GM12864 (cell line): ENCODE data around the gene RPS16.

Source experiments
- DNase-seq: peaks from one replicate; pipeline ENCODE4 v3.0.0-alpha.2; 2011; ENCODE audit warnings: low read depth
- H3K4me3 ChIP-seq: 2 replicates; pipeline ENCODE4 v1.5.1; 2011; ENCODE audit warnings: mild to moderate bottlenecking, low read depth, low read length, control low read depth
- TF ChIP-seq, protein P1 (sequence below): IDR thresholded peaks from 2 replicates; pipeline ENCODE4 v1.5.1; 2011; ENCODE audit warnings: low read depth, mild to moderate bottlenecking, moderate library complexity, low read length, control low read depth, inconsistent platforms; ENCODE audit errors: missing control alignments

Gene RPS16

DNA sequence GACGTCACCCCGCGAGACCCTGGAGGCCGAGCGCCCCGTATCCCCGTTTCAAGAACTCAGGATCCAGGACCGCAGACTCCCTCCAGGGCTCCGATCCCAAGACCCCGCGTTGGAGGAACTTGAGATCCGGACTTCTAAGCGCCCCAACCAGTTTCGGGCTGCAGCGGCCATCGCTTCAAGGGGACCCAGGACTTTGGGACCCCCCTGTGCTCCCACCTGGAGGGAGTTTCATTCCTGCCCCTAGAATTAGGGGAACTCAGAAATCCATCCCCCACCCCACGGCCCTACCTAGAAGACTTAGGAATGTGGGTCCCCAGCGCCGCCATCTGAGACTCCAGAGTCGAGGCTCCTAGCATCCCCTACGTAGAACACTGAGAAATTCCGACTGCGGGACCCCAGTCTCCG, 22.9 kb downstream of the RPS16 start:
- TF ChIP-seq, protein P1, sequence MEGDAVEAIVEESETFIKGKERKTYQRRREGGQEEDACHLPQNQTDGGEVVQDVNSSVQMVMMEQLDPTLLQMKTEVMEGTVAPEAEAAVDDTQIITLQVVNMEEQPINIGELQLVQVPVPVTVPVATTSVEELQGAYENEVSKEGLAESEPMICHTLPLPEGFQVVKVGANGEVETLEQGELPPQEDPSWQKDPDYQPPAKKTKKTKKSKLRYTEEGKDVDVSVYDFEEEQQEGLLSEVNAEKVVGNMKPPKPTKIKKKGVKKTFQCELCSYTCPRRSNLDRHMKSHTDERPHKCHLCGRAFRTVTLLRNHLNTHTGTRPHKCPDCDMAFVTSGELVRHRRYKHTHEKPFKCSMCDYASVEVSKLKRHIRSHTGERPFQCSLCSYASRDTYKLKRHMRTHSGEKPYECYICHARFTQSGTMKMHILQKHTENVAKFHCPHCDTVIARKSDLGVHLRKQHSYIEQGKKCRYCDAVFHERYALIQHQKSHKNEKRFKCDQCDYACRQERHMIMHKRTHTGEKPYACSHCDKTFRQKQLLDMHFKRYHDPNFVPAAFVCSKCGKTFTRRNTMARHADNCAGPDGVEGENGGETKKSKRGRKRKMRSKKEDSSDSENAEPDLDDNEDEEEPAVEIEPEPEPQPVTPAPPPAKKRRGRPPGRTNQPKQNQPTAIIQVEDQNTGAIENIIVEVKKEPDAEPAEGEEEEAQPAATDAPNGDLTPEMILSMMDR = no peak
- DNase-seq = no peak
- H3K4me3 ChIP-seq = peak overlapping the region; percentile 76

DNA sequence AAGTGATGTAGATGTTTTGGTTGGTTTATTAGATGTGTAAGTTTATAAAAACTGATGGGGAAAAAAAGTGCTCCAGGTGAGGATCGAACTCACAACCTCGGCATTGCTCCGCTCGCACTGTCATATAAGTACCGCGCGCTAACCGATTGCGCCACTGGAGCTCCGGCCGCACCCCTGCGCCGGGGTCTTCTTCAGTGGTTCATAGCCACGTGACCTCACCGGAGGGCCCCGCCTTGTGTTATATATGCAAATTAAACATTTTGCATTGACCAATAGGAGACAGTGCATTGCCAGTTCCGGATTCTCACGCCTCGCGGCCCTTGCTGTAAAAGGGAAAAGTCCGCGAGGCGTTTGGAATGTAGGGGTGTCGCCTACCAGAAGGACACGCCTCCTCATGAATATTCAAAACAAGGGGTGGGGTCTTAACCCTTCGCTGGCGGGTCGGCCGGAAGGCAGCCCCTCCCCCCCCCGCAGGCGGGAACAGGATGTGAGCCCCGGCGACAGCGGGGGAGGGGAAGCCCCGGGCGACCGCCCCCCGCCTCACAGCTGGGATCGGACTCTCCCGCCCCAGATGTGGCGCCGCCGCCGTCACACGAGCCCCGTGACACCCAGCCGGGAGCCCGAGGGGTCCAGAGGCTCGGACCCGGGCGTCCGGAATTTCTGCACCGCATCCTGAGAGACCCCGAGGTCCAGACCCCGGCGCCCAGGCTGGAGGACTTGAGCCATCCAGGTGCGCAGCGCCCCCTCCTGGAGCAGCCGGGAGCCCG, 23.5 kb downstream of the RPS16 start, which contains the start of gene PLEKHG2:
TSS of gene PLEKHG2 (plus strand) at position 570 of the 767 bp plus-strand sequence. CDS start 1,418 bp downstream, outside the sequence.
- TF ChIP-seq, protein P1 = peak; percentile 75
- peak; percentile 99 for DNase-seq
- peak within 1 kb of the TSS; percentile 98 for H3K4me3 ChIP-seq

DNA sequence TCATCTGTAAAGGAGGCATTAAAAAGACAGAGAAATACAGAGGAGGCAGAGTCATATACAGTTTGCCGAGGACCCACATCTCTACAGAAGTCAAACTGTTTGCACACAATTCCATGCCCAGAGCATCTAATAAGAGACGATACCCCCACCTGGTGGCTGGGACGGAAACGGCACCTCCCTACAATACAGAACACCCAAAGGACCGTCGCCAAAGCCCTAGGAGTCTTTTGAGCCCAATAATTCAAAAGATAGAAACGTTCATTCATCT, 24.0 kb downstream of the RPS16 start:
- peak overlapping the region; percentile 24; the same call in 1 of the 2 replicates for H3K4me3 ChIP-seq
- DNase-seq = peak; percentile 87

DNA sequence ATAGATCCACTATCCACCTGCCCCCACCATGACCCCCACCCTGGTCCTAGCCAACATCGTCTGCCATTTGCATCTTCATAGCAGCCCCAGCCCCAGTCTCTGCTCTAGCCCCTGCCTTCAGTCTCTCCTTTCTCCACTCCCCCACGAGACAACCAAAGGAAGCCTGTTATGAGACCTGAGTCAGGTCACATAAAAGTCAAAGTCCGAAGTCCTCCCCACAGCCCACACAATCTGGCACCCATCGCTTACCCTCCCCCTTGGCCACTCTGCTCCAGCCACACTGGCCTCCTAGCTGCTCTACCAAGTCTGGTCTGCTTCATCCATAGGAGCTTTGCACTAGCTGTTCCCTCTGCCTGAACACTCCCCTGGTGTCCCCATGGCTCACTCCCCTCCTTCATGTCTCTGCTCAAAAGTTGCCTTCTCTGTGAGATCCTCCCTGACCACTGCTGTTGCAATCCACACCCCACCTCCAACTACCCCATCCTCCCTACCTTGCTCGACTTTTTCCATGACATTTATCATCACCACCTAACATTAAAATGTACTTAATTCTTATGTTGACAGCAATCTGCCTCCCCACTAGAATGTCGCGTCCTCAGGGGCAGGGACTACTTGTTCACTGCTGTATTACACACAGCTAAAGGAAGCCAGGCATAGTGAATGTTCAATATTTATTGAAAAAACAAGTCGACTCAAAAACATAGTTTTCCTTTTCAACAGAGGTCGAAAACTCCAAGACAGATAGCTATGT, 24.5 kb downstream of the RPS16 start:
- H3K4me3 ChIP-seq = peak overlapping the region; percentile 98; the same call in 1 of the 2 replicates
- DNase-seq = no peak
- TF ChIP-seq, protein P1 = no peak

More for the DNA sequence above, 24.0 kb downstream of the RPS16 start:
- TF ChIP-seq, protein P1 = peak; percentile 89

DNA sequence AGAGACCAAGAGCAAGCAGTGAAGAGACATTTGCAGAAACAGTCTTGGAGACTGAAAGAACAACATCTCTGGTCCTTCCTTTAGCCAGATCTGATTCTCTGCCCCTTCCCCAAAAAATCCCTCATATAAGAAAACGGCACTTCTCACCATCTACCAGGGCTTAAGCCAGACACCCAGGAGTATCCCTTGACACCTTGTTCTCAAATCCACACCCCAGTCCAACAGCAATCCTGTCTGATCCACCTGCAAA, 25.0 kb downstream of the RPS16 start:
- no peak for DNase-seq
- TF ChIP-seq, protein P1 = no peak
- H3K4me3 ChIP-seq = peak overlapping the region; percentile 98; the same call in 1 of the 2 replicates

DNA sequence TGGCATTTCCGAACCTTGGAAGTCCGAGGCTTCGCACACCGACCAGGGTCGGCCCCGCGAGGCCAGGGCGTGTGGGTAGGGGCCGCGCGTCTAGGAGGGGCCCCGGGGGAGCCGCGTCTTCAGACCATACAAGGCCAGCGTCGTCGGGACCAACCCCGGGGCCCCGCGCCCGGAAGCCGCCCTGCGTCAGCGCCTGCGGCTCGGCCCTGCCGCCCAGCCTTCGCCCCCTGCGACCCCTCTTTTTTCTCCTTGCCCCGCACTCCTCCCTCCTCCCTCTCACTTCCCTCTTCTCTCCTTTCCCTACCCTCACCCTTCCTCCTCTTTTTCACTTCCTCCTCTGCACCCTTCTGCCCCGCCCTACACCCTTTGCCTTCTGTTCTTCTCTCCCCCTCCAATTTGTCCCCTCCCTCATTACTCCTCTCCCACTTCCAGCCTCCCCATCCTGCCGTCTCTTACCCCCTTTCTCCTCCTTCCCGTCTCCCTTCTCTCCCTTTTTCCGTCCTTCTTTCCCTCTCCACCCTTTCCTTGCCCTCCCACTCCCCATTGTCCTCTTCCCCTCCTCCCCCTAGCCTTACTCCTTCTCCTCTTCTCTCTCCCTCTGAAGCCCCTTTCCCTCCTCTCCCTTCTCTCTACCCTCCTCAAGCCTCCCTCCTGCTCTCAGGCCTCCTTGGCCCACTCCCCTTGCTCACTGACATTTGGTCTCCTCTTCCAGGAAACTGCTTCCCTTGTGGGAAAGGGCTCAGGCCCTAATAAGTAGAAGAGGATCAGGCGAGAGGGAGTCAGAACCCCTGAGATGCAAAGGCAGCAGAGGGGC, 25.5 kb downstream of the RPS16 start:
- TF ChIP-seq, protein P1 = no peak
- no peak for DNase-seq
- H3K4me3 ChIP-seq = peak overlapping the region; percentile 98
